GM12892 (cell line): ENCODE results near the gene GALNT13.

Experiments used
- POLR2A ChIP-seq: IDR thresholded peaks from 2 replicates; pipeline ENCODE4 v1.6.1; 2011; ENCODE audit warnings: low read depth, low read length, control low read depth
- POLR2AphosphoS5 ChIP-seq: IDR thresholded peaks from 2 replicates; pipeline ENCODE4 v1.6.1; 2011; ENCODE audit warnings: low read depth, low read length, control low read depth
- TAF1 ChIP-seq: IDR thresholded peaks from 2 replicates; pipeline ENCODE4 v1.6.1; 2011; ENCODE audit warnings: low read depth, mild to moderate bottlenecking, control low read depth, low read length, borderline replicate concordance

- TF ChIP-seq POLR2A (no peak), POLR2AphosphoS5 (no peak), TAF1 (no peak)
These were observed 220.8 kb downstream of the GALNT13 start for GRCh38 chr2:154092571-154092970.
